Ishikawa (cell line): Measurements from ENCODE around the gene IRF8.

Source experiments
- CEBPB ChIP-seq: IDR thresholded peaks from 2 replicates; pipeline ENCODE4 v1.6.1; 2012
- CREB1 ChIP-seq: IDR thresholded peaks from 2 replicates; pipeline ENCODE4 v1.6.1; 2012; ENCODE audit warnings: low read depth
- EGR1 ChIP-seq: IDR thresholded peaks from 2 replicates; pipeline ENCODE4 v1.6.1; 2012
- EP300 ChIP-seq: IDR thresholded peaks from 2 replicates; pipeline ENCODE4 v1.6.1; 2012; ENCODE audit warnings: borderline replicate concordance
- FOXM1 ChIP-seq: IDR thresholded peaks from 2 replicates; pipeline ENCODE4 v1.6.1; 2012; ENCODE audit warnings: low read depth, borderline replicate concordance
- RAD21 ChIP-seq: IDR thresholded peaks from 2 replicates; pipeline ENCODE4 v1.6.1; 2012; ENCODE audit warnings: low read depth
- TAF1 ChIP-seq: IDR thresholded peaks from 2 replicates; pipeline ENCODE4 v1.6.1; 2012; ENCODE audit warnings: low read depth, mild to moderate bottlenecking
- TEAD4 ChIP-seq: IDR thresholded peaks from 2 replicates; pipeline ENCODE4 v1.6.1; 2012
- YY1 ChIP-seq: IDR thresholded peaks from 2 replicates; pipeline ENCODE4 v1.6.1; 2012; ENCODE audit warnings: low read depth
- ZBTB7A ChIP-seq: IDR thresholded peaks from 2 replicates; pipeline ENCODE4 v1.6.1; 2012; ENCODE audit warnings: low read depth
- TF ChIP-seq, protein P1 (sequence below): IDR thresholded peaks from 2 replicates; pipeline ENCODE4 v1.6.1; 2012; ENCODE audit warnings: low read depth, mild to moderate bottlenecking
- TF ChIP-seq, protein P2 (sequence below): IDR thresholded peaks from 2 replicates; pipeline ENCODE4 v1.6.1; 2012
- TF ChIP-seq, protein P3 (sequence below): IDR thresholded peaks from 2 replicates; pipeline ENCODE4 v1.6.1; 2012

DNA sequence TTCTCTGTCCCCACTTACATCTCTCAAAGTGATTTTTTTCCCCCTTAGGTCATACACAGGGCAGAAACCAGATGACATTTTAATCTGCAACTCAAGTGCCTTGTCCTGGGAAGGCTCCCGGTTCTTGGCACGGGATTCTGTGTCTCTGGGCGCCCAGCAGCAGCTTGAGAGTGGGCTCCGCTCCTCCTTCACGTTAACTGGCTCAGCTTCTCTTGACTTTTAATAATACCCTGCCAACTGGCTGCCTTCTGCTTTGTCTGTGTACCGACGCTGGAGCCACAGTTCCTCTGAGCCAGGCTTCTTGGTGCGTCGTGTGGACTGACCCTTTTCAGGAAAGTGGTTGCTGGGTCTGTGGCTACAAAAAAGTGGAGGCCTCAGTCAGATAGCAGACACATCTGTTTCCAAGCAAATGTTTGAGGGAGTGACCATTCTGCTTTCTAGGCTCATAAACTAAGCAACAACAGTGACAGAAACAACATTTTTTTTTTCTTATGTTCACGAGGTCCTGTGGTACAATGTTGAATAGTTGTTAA is 64.9 kb downstream of the IRF8 start:
- TF ChIP-seq, protein P1, sequence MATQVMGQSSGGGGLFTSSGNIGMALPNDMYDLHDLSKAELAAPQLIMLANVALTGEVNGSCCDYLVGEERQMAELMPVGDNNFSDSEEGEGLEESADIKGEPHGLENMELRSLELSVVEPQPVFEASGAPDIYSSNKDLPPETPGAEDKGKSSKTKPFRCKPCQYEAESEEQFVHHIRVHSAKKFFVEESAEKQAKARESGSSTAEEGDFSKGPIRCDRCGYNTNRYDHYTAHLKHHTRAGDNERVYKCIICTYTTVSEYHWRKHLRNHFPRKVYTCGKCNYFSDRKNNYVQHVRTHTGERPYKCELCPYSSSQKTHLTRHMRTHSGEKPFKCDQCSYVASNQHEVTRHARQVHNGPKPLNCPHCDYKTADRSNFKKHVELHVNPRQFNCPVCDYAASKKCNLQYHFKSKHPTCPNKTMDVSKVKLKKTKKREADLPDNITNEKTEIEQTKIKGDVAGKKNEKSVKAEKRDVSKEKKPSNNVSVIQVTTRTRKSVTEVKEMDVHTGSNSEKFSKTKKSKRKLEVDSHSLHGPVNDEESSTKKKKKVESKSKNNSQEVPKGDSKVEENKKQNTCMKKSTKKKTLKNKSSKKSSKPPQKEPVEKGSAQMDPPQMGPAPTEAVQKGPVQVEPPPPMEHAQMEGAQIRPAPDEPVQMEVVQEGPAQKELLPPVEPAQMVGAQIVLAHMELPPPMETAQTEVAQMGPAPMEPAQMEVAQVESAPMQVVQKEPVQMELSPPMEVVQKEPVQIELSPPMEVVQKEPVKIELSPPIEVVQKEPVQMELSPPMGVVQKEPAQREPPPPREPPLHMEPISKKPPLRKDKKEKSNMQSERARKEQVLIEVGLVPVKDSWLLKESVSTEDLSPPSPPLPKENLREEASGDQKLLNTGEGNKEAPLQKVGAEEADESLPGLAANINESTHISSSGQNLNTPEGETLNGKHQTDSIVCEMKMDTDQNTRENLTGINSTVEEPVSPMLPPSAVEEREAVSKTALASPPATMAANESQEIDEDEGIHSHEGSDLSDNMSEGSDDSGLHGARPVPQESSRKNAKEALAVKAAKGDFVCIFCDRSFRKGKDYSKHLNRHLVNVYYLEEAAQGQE: no peak
- TF ChIP-seq, protein P2, sequence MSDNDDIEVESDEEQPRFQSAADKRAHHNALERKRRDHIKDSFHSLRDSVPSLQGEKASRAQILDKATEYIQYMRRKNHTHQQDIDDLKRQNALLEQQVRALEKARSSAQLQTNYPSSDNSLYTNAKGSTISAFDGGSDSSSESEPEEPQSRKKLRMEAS: no peak
- no peak for TF ChIP-seq CREB1
- no peak for TF ChIP-seq TEAD4
- TF ChIP-seq TAF1: no peak
- TF ChIP-seq CEBPB: no peak
- TF ChIP-seq RAD21: no peak
- no peak for TF ChIP-seq YY1
- TF ChIP-seq, protein P3, sequence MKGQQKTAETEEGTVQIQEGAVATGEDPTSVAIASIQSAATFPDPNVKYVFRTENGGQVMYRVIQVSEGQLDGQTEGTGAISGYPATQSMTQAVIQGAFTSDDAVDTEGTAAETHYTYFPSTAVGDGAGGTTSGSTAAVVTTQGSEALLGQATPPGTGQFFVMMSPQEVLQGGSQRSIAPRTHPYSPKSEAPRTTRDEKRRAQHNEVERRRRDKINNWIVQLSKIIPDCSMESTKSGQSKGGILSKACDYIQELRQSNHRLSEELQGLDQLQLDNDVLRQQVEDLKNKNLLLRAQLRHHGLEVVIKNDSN: no peak
- no peak for TF ChIP-seq EP300
- TF ChIP-seq FOXM1: no peak
- no peak for TF ChIP-seq EGR1
- TF ChIP-seq ZBTB7A: no peak
